GM06990 (cell line): Measurements from ENCODE around the gene CD96.
"Not testable (repeated sequence)": the region's sequence is repeated elsewhere in the genome, so short reads cannot be mapped to it uniquely, and the experiment has no call there.

Experiments used
- DNase-seq: peaks from one replicate; pipeline ENCODE4 v3.0.0-alpha.2; 2011; ENCODE audit not compliant: insufficient read length; ENCODE audit errors: extremely low read depth
- H3K27me3 ChIP-seq: replicated peaks from 2 replicates; pipeline ENCODE4 v1.6.0; 2011; ENCODE audit warnings: low read length; ENCODE audit not compliant: control insufficient read depth, insufficient read depth
- H3K36me3 ChIP-seq: 2 replicates; pipeline ENCODE4 v1.5.1; 2011; ENCODE audit warnings: low read length; ENCODE audit not compliant: control insufficient read depth, insufficient read depth
- H3K4me3 ChIP-seq: replicated peaks from 2 replicates; pipeline ENCODE4 v1.5.1; 2011; ENCODE audit warnings: low read depth, mild to moderate bottlenecking, control low read depth, low read length
- CTCF ChIP-seq: IDR thresholded peaks from 2 replicates; pipeline ENCODE4 v1.5.1; 2011; ENCODE audit warnings: low read length, control low read depth, mild to moderate bottlenecking, inconsistent platforms; ENCODE audit not compliant: insufficient read depth, poor library complexity, severe bottlenecking

The CD96 gene

GRCh38 chr3:111509308-111509707 lies 32.7 kb upstream of the CD96 start:
- Histone ChIP-seq H3K27me3 (no peaks in the 10 kb centered on the region), H3K36me3 (no peaks in the 10 kb centered on the region), H3K4me3 (no peak overlapping the region)
- no peak for TF ChIP-seq CTCF
- DNase-seq, result no peak

- no peak for TF ChIP-seq CTCF
- no peak overlapping the region for H3K4me3 ChIP-seq
- no peaks in the 10 kb centered on the region for H3K36me3 ChIP-seq
- peaks cover 3% of the 10 kb centered on the region for H3K27me3 ChIP-seq
- DNase-seq, result no peak
Measured at GRCh38 chr3:111517801-111518200, 24.2 kb upstream of the CD96 start.

- H3K27me3 ChIP-seq, result peaks cover 3% of the 10 kb centered on the region
- no peaks in the 10 kb centered on the region for H3K36me3 ChIP-seq
- no peak for DNase-seq
- no peak overlapping the region for H3K4me3 ChIP-seq
- TF ChIP-seq CTCF, result no peak
Measured at GRCh38 chr3:111519178-111519855, 22.7 kb upstream of the CD96 start.

- no peak for TF ChIP-seq CTCF
- no peak for DNase-seq
- no peaks in the 10 kb centered on the region for H3K36me3 ChIP-seq
- peaks cover 3% of the 10 kb centered on the region for H3K27me3 ChIP-seq
- H3K4me3 ChIP-seq, result no peak overlapping the region
Measured at GRCh38 chr3:111521891-111522290, 20.1 kb upstream of the CD96 start.

GRCh38 chr3:111524486-111524885 lies 17.5 kb upstream of the CD96 start:
- not testable (repeated sequence) for H3K27me3 ChIP-seq, DNase-seq, H3K36me3 ChIP-seq, H3K4me3 ChIP-seq

GRCh38 chr3:111531446-111531845 lies 10.6 kb upstream of the CD96 start:
- Histone ChIP-seq H3K36me3 (no peaks in the 10 kb centered on the region), H3K4me3 (no peak overlapping the region), H3K27me3 (no peaks in the 10 kb centered on the region; the same call in 1 of the 2 replicates)
- DNase-seq, result no peak
- TF ChIP-seq CTCF, result no peak
